HepG2 (cell line): ENCODE results near the gene NCBP2.

Experiments
- ARID5B ChIP-seq: IDR thresholded peaks from 2 replicates; pipeline ENCODE4 v1.4.0; 2020; ENCODE audit warnings: mild to moderate bottlenecking, missing genetic modification reagents
- CTCF ChIP-seq: sonication (generic); formaldehyde crosslinking; IDR thresholded peaks from 2 replicates; pipeline ENCODE4 v1.5.0; 2020; ENCODE audit warnings: mild to moderate bottlenecking, missing genetic modification reagents, moderate library complexity
- EP300 ChIP-seq, 3 experiments: sonication (generic) in 1 of 3; formaldehyde crosslinking in 1 of 3; IDR thresholded peaks; 2 replicates each; pipeline versions ENCODE4 v1.5.1 to v1.6.1; 2011 to 2020; ENCODE audit warnings: low read depth in 2 of 3, low read length in 2 of 3, borderline replicate concordance in 1 of 3, improper control_type of control experiment in 1 of 3, mild to moderate bottlenecking in 1 of 3, missing genetic modification reagents in 1 of 3, moderate library complexity in 1 of 3
- KDM1A ChIP-seq: IDR thresholded peaks from 2 replicates; pipeline ENCODE4 v1.6.1; 2016; ENCODE audit warnings: missing compliant biosample characterization
- PAF1 ChIP-seq: IDR thresholded peaks from 2 replicates; pipeline ENCODE4 v1.6.1; 2016; ENCODE audit warnings: missing genetic modification reagents, missing compliant biosample characterization
- RAD21 ChIP-seq: fragments of 450-650 bp; formaldehyde crosslinking; IDR thresholded peaks from 2 replicates; pipeline ENCODE4 v1.5.0; 2020; ENCODE audit warnings: mild to moderate bottlenecking
- SNAPC2 ChIP-seq: sonication (generic); formaldehyde crosslinking; IDR thresholded peaks from 2 replicates; pipeline ENCODE4 v1.8.1; 2022; ENCODE audit warnings: mild to moderate bottlenecking, missing genetic modification reagents
- SP1 ChIP-seq, 2 experiments: fragments of 450-650 bp in 1 of 2; sonication (generic) in 1 of 2; formaldehyde crosslinking in 1 of 2; IDR thresholded peaks; 2 replicates each; pipeline versions ENCODE4 v1.4.0 to v1.6.1; 2016 to 2020; ENCODE audit warnings: missing genetic modification reagents in 1 of 2
- TGIF2 ChIP-seq: IDR thresholded peaks from 2 replicates; pipeline ENCODE4 v1.6.1; 2016; ENCODE audit warnings: control low read depth, missing compliant biosample characterization
- ZBTB7A ChIP-seq: sonication (generic); formaldehyde crosslinking; IDR thresholded peaks from 2 replicates; pipeline ENCODE4 v1.8.0; 2022; ENCODE audit warnings: mild to moderate bottlenecking, missing genetic modification reagents
- ZNF296 ChIP-seq: sonication (generic); formaldehyde crosslinking; conservative IDR thresholded peaks from 2 replicates; pipeline ENCODE4 v1.5.0; 2020; ENCODE audit warnings: mild to moderate bottlenecking, missing genetic modification reagents
- ZNF775 ChIP-seq: sonication (generic); formaldehyde crosslinking; IDR thresholded peaks from 2 replicates; pipeline ENCODE4 v1.4.0; 2020; ENCODE audit warnings: missing genetic modification reagents, mild to moderate bottlenecking, moderate library complexity, borderline replicate concordance

GRCh38 chr3:196902296-196902695, 40.0 kb downstream of the NCBP2 start:
- TF ChIP-seq ZBTB7A (no peak), KDM1A (CRISPR knock-in tag) (no peak), SNAPC2 (CRISPR knock-in tag) (no peak), TGIF2 (no peak), CTCF (CRISPR knock-in tag) (no peak), ZNF775 (CRISPR knock-in tag) (no peak), EP300 (IDR thresholded peaks at IDR 0.05; ENCODE audit: low read depth in 2 of 2, low read length in 2 of 2) (no peak), EP300 (CRISPR knock-in tag; IDR thresholded peaks at IDR 0.05; ENCODE audit: borderline replicate concordance) (no peak), PAF1 (CRISPR knock-in tag) (no peak), ZNF296 (no peak), RAD21 (CRISPR knock-in tag) (no peak), SP1 (IDR thresholded peaks at IDR 0.05) (no peak), SP1 (CRISPR knock-in tag; IDR thresholded peaks at IDR 0.05) (no peak), ARID5B (no peak)
